ENCODE measurements around the gene NUDT6. TPM values are rescaled to one million over a fixed set of nuclear protein-coding genes. Genes with fewer than 3 reads are reported as not detected.

The NUDT6 gene, protein sequence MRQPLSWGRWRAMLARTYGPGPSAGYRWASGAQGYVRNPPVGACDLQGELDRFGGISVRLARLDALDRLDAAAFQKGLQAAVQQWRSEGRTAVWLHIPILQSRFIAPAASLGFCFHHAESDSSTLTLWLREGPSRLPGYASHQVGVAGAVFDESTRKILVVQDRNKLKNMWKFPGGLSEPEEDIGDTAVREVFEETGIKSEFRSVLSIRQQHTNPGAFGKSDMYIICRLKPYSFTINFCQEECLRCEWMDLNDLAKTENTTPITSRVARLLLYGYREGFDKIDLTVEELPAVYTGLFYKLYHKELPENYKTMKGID
- 4.5 and 6.1 TPM in 2 replicates for total RNA-seq

DNA sequence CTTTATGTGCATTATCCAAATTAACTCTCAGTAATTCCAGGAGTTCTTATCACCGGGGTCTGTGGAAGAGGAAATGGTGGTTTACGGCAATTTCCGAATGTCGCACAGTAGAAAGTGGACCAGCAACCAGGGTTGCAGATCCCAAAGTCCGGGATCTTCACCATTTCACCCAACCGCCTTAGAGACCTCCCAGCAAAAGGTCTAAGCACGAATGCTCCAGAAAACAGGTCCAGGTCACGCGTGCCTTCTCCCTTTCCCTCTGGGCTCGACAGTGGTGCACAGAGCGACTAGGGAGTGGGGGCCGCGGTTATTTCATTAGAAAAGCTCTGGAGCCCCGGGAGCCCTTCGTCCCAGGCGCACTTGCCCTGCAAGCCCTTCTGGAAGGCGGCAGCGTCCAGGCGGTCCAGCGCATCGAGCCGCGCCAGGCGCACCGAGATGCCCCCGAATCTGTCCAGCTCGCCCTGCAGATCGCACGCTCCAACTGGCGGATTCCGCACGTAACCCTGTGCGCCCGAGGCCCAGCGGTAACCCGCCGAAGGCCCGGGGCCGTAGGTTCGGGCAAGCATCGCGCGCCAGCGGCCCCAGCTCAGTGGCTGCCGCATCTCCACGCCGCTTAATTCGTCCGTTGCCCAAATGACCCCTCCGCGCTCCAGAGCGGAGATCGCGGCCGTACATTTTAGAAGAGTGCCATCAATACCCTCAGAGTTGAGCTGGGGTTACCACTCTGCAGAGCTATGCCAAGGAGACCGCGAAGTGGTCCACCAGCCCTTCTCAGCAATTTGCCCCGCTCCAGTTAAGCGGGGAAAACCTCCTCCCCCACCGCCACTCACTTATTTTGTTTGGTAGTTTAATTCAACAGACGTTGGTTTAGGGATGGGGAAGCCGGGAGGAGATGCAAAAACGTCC is at the start of gene NUDT6:
TSS of gene NUDT6 (minus strand) at position 627 of the 906 bp plus-strand sequence. CDS start at position 602, 25 bp downstream.

Other genes starting within 250 kb of the NUDT6 start
- gene BBS12, start 189.9 kb downstream of the NUDT6 start, total RNA-seq = 4.2 and 7.1 TPM in 2 replicates
- 169 and 234 TPM in 2 replicates for gene FGF2, start 95.8 kb downstream of the NUDT6 start, total RNA-seq

All from smooth muscle cell of the umbilical artery (primary cell).